B cell (primary cell): ENCODE data around the gene SLC45A2. TPM values are rescaled to one million over a fixed set of nuclear protein-coding genes. Genes with fewer than 3 reads are reported as not detected.

Experiments used
- ATAC-seq: fragments of 200-7000 bp; cut with Tn5 transposase; one replicate; pipeline ENCODE4 v1.10.0; 2021; ENCODE audit warnings: low read depth, mild to moderate bottlenecking, moderate number of reproducible peaks, moderate library complexity
- CTCF ChIA-PET: fragments of 350-600 bp; sonication (Branson Sonifier 250); formaldehyde crosslinking; loops from one replicate; lab custom pipeline; 2021; ENCODE audit warnings: antibody characterized with exemption, inconsistent platforms; lab: Charles Lee
- POLR2A ChIA-PET: fragments of 350-600 bp; sonication (Branson Sonifier 250); formaldehyde crosslinking; loops from one replicate; lab custom pipeline; 2021; ENCODE audit warnings: antibody characterized with exemption; lab: Charles Lee
- DNase-seq: peaks from one replicate; pipeline ENCODE4 v3.0.0; 2013
- H2AFZ ChIP-seq: 2 replicates; pipeline ENCODE4 v1.6.1; 2012; ENCODE audit warnings: mild to moderate bottlenecking, low read depth, low read length; ENCODE audit not compliant: insufficient read depth, poor library complexity, severe bottlenecking
- H3K27ac ChIP-seq, 2 donors: 1 replicate in 1 of 2; 2 replicates in 1 of 2; pipeline ENCODE4 v1.5.1; 2012 to 2013; ENCODE audit warnings: low read length in 2 of 2, mild to moderate bottlenecking in 2 of 2, moderate library complexity in 1 of 2
- H3K27me3 ChIP-seq, 4 experiments: fragments of 200-600 bp in 1 of 4; sonication (generic) in 1 of 4; replicated peaks in 1 of 4; 1 replicate in 2 of 4; 2 replicates in 2 of 4; pipeline versions ENCODE4 v1.6.1 to v1.7.0; 2013 to 2016; ENCODE audit warnings: low read length in 3 of 4, mild to moderate bottlenecking in 2 of 4, mixed read lengths in 1 of 4, moderate library complexity in 1 of 4; ENCODE audit not compliant: insufficient read depth in 4 of 4, control insufficient read depth in 3 of 4; ENCODE audit errors: control extremely low read depth in 1 of 4
- H3K36me3 ChIP-seq, 2 experiments: replicated peaks in 1 of 2; 1 replicate in 1 of 2; 2 replicates in 1 of 2; pipeline versions ENCODE4 v1.6.1 to v1.7.1; 2013; ENCODE audit warnings: low read length in 1 of 2; ENCODE audit not compliant: insufficient read depth in 2 of 2, control insufficient read depth in 1 of 2; ENCODE audit errors: control extremely low read depth in 1 of 2, extremely low read depth in 1 of 2
- H3K4me1 ChIP-seq, 2 donors: fragments of 200-600 bp in 1 of 2; sonication (generic) in 1 of 2; 1 replicate in 1 of 2; 2 replicates in 1 of 2; pipeline versions ENCODE4 v1.5.1 to v1.6.1; 2013 to 2017; ENCODE audit warnings: low read length in 2 of 2; ENCODE audit not compliant: control insufficient read depth in 2 of 2, insufficient read depth in 2 of 2
- H3K4me2 ChIP-seq: replicated peaks from 2 replicates; pipeline ENCODE3; 2012; ENCODE audit warnings: mild to moderate bottlenecking, low read depth, low read length; ENCODE audit not compliant: poor library complexity, severe bottlenecking
- H3K4me3 ChIP-seq, 5 experiments: fragments of 200-600 bp in 1 of 5; sonication (generic) in 1 of 5; 1 replicate in 3 of 5; 2 replicates in 2 of 5; pipeline versions ENCODE4 v1.5.1 to v1.7.0; 2011 to 2016; ENCODE audit warnings: low read length in 4 of 5, mild to moderate bottlenecking in 4 of 5, low read depth in 2 of 5, control low read depth in 1 of 5, moderate library complexity in 1 of 5; ENCODE audit not compliant: insufficient read depth in 1 of 5; ENCODE audit errors: control extremely low read depth in 1 of 5, extremely low read depth in 1 of 5
- H3K79me2 ChIP-seq: fragments of 200-600 bp; sonication (generic); one replicate; pipeline ENCODE4 v1.6.0; 2016; ENCODE audit warnings: low read length; ENCODE audit not compliant: control insufficient read depth, insufficient read depth
- H3K9ac ChIP-seq: fragments of 200-600 bp; sonication (generic); 2 replicates; pipeline ENCODE4 v1.6.1; 2017; ENCODE audit warnings: mild to moderate bottlenecking, low read length, moderate library complexity
- H3K9me3 ChIP-seq, 3 donors: one replicate each; pipeline versions ENCODE4 v1.6.1 to v1.7.1; 2013; ENCODE audit warnings: low read length in 2 of 3; ENCODE audit not compliant: control insufficient read depth in 2 of 3, insufficient read depth in 1 of 3; ENCODE audit errors: control extremely low read depth in 1 of 3
- H4K20me1 ChIP-seq: 2 replicates; pipeline ENCODE4 v1.6.0; 2012; ENCODE audit warnings: mild to moderate bottlenecking, low read length; ENCODE audit not compliant: insufficient read depth, control insufficient read depth, poor library complexity, severe bottlenecking
- H3K27ac Mint-ChIP-seq: one replicate; pipeline ENCODE4 v1.8.0; 2021; ENCODE audit warnings: mixed read lengths
- H3K27me3 Mint-ChIP-seq: one replicate; pipeline ENCODE4 v1.8.0; 2021; ENCODE audit warnings: mixed read lengths
- H3K4me1 Mint-ChIP-seq: one replicate; pipeline ENCODE4 v1.8.0; 2021; ENCODE audit warnings: mixed read lengths
- H3K4me3 Mint-ChIP-seq: one replicate; pipeline ENCODE4 v1.8.0; 2021; ENCODE audit warnings: mixed read lengths
- H3K9me3 Mint-ChIP-seq: one replicate; pipeline ENCODE4 v1.8.0; 2022; ENCODE audit warnings: mixed read lengths; ENCODE audit not compliant: insufficient read depth
- EZH2 ChIP-seq: IDR thresholded peaks from 2 replicates; pipeline ENCODE4 v1.6.1; 2012; ENCODE audit warnings: borderline replicate concordance, low read depth, mild to moderate bottlenecking, moderate library complexity, low read length; ENCODE audit not compliant: insufficient read depth, poor library complexity, severe bottlenecking
- WGBS: methylation state at CpG from one replicate; pipeline ENCODE4 v1.1.5; 2013; ENCODE audit warnings: missing lambda C conversion rate; ENCODE audit not compliant: insufficient coverage; 5-methylcytosine and 5-hydroxymethylcytosine counted together
- intact Hi-C: fragments of 100-400 bp; cut with micrococcal nuclease; formaldehyde crosslinking; loops from one replicate; pipeline ENCODE4 v1.10.0; 2022
- polyA plus RNA-seq: library from polyadenylated mRNA; depleted of rRNA; stranded (reverse); fragments of >200 nt; gene quantifications from 2 replicates; pipeline ENCODE4 v1.2.3, GENCODE V29; 2012
- total RNA-seq, 2 donors: library from RNA; stranded (reverse); fragments of 120-200 nt in 1 of 2; gene quantifications; 1 replicate in 1 of 2; 2 replicates in 1 of 2; pipeline versions ENCODE4 v1.2.3 to v1.2.4, GENCODE V29; 2013 to 2022
- TF ChIP-seq, protein P1 (sequence below): fragments of 200-600 bp; IDR thresholded peaks from one replicate; pipeline ENCODE4 v1.8.0; 2022; ENCODE audit warnings: antibody characterized with exemption, mild to moderate bottlenecking

SLC45A2 gene
- total and polyA plus RNA-seq, 2 donors (not counting 1 experiment from before 2014, with no cell fraction given), result not detected

DNA sequence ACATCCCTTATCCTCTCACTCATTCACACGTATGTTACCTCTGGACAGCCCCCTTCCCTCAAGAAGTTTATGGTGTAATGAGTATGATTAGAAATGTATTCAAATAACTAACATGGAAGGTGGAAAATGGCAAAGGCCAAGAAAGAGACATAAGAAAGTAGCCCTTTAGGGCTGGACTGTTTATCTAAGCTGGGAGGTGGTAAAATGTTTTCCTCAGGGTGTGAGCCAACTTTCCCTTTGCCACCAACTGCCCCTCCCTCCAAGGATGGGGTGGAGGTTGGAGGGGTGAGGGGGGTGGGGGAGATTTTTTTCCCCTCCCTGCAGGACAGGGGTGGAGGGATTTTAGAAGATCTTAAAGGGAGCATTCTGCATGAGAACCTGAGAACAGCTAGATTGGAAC, 8.2 kb downstream of the SLC45A2 start:
- H3K27me3 ChIP-seq, result peaks cover 0 to 5% (median 0%) of the 10 kb centered on the region in 4 experiments
- H2AFZ ChIP-seq, result no peak overlapping the region
- TF ChIP-seq, protein P1, sequence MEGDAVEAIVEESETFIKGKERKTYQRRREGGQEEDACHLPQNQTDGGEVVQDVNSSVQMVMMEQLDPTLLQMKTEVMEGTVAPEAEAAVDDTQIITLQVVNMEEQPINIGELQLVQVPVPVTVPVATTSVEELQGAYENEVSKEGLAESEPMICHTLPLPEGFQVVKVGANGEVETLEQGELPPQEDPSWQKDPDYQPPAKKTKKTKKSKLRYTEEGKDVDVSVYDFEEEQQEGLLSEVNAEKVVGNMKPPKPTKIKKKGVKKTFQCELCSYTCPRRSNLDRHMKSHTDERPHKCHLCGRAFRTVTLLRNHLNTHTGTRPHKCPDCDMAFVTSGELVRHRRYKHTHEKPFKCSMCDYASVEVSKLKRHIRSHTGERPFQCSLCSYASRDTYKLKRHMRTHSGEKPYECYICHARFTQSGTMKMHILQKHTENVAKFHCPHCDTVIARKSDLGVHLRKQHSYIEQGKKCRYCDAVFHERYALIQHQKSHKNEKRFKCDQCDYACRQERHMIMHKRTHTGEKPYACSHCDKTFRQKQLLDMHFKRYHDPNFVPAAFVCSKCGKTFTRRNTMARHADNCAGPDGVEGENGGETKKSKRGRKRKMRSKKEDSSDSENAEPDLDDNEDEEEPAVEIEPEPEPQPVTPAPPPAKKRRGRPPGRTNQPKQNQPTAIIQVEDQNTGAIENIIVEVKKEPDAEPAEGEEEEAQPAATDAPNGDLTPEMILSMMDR, result no peak
- TF ChIP-seq EZH2, result no peak
- POLR2A ChIA-PET, result no interaction called here
- WGBS, result no CpG with 5 or more reads among the region's 1 CpG
- Mint-ChIP-seq H3K27me3 (peaks cover 12% of the 10 kb centered on the region), H3K4me3 (no peak overlapping the region), H3K27ac (no peak overlapping the region), H3K4me1 (no peaks in the 10 kb centered on the region), H3K9me3 (no peaks in the 10 kb centered on the region)
- H3K4me1 ChIP-seq, result no peaks in the 10 kb centered on the region
- ATAC-seq, result no peak
- H3K4me2 ChIP-seq, result no peak overlapping the region
- CTCF ChIA-PET, result no interaction called here
- no peaks in the 10 kb centered on the region for H4K20me1 ChIP-seq
- no peak overlapping the region for H3K4me3 ChIP-seq
- no peak for DNase-seq
- H3K9me3 ChIP-seq, result no peaks in the 10 kb centered on the region
- intact Hi-C loops, result no loop called here
- H3K27ac ChIP-seq, result no peak overlapping the region
- H3K36me3 ChIP-seq, result no peaks in the 10 kb centered on the region
- H3K9ac ChIP-seq, result no peak overlapping the region
- H3K79me2 ChIP-seq, result no peaks in the 10 kb centered on the region

DNA sequence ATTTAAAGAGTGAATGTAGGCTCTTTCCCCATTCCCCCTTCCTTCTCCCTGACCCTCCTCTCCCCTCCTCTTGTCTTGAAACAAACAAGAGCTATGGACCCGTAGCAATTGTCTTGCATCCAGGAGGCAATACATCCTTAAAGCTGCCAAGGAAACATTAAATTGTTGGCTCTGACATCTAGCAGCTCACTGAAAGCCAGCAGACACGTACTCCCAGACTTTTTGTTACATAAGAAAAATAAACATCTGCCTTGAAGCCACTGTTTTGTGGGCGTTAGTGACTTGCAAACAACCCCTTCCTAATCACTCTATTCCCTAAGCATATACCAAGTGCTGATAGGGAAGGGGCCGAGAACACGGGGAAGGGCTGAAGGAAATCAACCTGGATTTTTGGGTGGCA, 8.6 kb downstream of the SLC45A2 start:
- POLR2A ChIA-PET, result no interaction called here
- no peak overlapping the region for H3K27ac Mint-ChIP-seq
- no peak for TF ChIP-seq EZH2
- TF ChIP-seq, protein P1, result no peak
- no peak overlapping the region for H3K9ac ChIP-seq
- intact Hi-C loops, result no loop called here
- H3K36me3 ChIP-seq, result no peaks in the 10 kb centered on the region
- H3K9me3 ChIP-seq, result no peaks in the 10 kb centered on the region
- no peaks in the 10 kb centered on the region for H3K9me3 Mint-ChIP-seq
- no peak overlapping the region for H2AFZ ChIP-seq
- ATAC-seq (no peak), DNase-seq (no peak)
- H3K4me1 ChIP-seq, result no peaks in the 10 kb centered on the region
- no peak overlapping the region for H3K4me3 ChIP-seq
- H3K27me3 Mint-ChIP-seq, result peaks cover 12% of the 10 kb centered on the region
- no peaks in the 10 kb centered on the region for H4K20me1 ChIP-seq
- WGBS, result 91% methylated on average over 3 of the region's 5 CpGs
- H3K79me2 ChIP-seq, result no peaks in the 10 kb centered on the region
- CTCF ChIA-PET, result no interaction called here
- no peaks in the 10 kb centered on the region for H3K4me1 Mint-ChIP-seq
- H3K4me3 Mint-ChIP-seq, result no peak overlapping the region
- peaks cover 0 to 5% (median 0%) of the 10 kb centered on the region in 4 experiments for H3K27me3 ChIP-seq
- no peak overlapping the region for H3K4me2 ChIP-seq
- no peak overlapping the region for H3K27ac ChIP-seq
